ENCODE results near the gene C1orf141.
"Not testable (repeated sequence)": the region's sequence is repeated elsewhere in the genome, so short reads cannot be mapped to it uniquely, and the experiment has no call there.

The C1orf141 gene

DNA sequence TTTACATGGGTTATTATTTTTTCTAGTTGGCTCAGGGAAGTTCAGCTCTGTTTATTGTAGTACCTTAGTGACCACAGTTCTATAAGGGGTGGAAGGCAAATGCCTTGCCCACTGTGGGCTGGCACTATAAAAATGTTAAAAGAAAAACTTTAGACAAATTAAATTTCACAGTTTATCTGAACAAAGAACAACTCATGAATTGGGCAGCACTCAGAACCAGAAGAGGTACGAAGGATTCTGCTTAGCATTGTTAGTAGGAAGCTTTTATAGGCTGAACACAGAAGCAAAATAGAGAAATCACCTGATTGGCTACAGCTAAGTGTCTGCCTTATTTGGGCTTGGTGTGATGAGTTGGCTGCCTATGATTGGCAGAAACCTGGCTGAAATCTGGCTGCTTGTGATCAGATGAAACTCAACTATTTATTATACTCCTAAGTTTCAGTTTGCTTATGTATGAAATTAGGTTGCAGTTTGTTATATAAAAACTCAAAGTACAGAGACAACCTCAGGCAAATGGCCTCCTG is 45.0 kb downstream of the C1orf141 start:
- in situ Hi-C loops (cut with MboI; ENCODE audit: low sequenced_read_pairs), result no loop called here

DNA sequence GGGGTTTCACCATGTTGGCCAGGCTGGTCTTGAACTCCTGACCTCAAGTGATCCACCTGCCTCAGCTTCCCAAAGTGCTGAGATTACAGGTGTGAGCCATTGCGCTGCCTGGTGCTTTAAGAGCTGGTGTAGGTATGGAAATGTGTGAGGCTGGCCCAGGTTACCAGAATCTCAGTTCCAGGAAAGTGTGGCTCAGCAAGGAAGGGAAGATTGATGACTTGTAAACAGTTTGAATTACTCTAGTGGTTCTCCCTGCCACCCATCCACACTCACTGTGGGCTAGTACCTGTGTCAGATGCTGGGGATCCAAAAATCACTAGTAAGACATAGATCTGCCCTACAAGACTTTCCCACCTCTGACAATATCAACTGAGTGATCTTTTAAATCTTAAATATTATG is 46.3 kb downstream of the C1orf141 start:
- in situ Hi-C loops (cut with MboI; ENCODE audit: low sequenced_read_pairs), result no loop called here

DNA sequence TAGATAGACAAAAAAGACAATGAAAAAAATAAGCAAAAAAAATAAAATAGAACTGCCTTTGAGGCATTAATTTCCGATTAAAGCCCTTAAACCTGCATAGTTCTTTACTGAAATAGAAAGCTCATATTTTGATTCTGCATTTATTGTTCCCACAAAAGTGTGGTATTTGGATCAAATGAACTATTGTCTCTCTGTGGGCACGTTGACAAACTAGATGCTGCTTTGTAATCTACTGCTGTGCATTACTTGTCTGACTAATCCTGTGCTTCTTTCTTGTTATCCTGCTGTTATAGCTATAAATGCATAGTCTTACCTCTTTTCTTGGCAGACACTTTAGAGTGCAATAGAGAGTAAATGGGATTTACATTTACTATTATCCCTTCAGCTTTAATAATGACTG is 49.4 kb downstream of the C1orf141 start:
- in situ Hi-C loops (cut with MboI; ENCODE audit: low sequenced_read_pairs), result no loop called here

- in situ Hi-C loops (cut with MboI; ENCODE audit: low sequenced_read_pairs), result no loop called here
These were observed 49.9 kb downstream of the C1orf141 start for GRCh38 chr1:67084765-67085318.

DNA sequence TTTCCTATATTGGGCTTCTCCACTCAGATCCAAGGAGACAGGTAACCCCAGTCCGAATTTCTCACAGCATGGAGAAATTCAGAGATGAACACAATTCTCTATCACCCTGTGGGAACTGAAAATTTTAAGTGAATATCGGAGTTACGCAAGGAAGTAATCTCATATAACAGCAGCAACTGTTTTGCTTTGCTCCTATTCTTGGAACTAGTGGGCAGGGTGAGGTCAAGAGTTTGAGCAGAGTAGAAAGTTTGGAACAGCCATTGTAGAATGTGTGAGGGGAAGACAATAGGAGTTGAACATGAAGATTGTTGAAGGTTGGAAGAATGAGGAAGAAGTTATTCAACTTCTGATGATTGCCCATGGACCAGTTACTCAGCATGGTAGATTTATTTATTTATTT is 56.5 kb downstream of the C1orf141 start:
- in situ Hi-C loops (cut with MboI; ENCODE audit: low sequenced_read_pairs), result no loop called here

GRCh38 chr1:67077593-67077992 is 57.2 kb downstream of the C1orf141 start:
- in situ Hi-C loops (cut with MboI; ENCODE audit: low sequenced_read_pairs), result no loop called here

DNA sequence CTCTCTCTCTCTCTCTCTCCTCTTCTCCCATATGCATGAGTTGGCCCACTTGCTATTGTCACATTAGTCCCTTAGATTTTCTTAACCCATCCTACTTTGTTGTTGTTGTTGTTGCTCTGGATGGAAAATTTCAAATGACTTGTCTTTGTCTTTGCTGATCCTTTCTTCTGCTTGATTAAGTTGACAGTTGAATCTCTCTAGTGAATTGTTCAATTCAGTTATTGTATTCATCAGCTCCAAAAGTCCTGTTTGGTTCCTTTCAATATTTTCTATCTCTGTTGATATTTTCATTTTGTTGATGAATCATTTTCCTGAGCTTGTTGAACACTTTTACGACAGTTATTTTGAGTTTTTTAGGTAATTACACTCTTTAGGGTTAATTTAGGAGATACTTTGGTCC is 62.0 kb downstream of the C1orf141 start:
- in situ Hi-C loops (cut with MboI; ENCODE audit: low sequenced_read_pairs), result no loop called here

GRCh38 chr1:67067655-67068054 is 67.1 kb downstream of the C1orf141 start:
- in situ Hi-C loops (cut with MboI; ENCODE audit: low sequenced_read_pairs), result not testable (repeated sequence)

- in situ Hi-C loops (cut with MboI; ENCODE audit: low sequenced_read_pairs), result no loop called here
These were observed 72.4 kb downstream of the C1orf141 start for GRCh38 chr1:67062412-67062811.

- in situ Hi-C loops (cut with MboI; ENCODE audit: low sequenced_read_pairs), result no loop called here
These were observed 73.5 kb downstream of the C1orf141 start for GRCh38 chr1:67061266-67061665.

DNA sequence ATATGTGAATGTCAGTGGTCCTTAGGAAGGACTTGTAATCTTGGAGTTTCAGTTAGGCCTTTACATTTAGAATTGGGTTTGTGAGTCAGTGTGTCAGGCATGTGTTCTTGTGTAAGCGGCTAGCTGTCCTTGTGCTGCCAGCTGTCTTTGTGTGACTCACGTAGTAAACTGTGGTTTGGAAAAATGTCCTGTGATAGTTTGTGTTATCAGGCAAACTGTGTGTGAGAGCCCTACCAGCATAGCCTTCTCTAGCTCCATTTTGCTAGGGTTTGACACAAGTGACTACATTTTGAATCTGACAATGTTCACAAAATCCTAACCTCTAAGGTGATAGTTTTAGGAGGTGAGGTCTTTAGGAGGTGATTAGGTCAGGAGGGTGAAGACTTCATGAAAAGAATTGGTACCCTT is 74.0 kb downstream of the C1orf141 start:
- in situ Hi-C loops (cut with MboI; ENCODE audit: low sequenced_read_pairs), result no loop called here

DNA sequence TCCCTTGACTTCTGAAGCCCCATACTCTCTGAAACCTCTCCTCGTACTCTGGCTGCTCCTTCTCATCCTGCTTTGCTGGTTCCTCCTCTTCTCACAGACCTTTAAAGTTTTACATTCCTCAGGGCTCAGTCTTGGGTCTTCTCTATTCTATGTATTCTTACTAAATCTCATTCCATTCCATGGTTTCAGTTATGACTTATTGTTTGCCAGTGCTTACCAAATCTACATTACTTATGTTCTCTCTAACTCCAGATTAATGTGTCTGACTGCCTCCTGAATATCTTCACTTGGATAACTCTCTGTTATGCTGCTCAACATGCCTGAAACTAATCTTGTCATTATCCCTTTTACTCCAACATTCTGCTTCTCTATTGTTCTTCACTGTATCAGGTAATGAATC is 75.4 kb downstream of the C1orf141 start:
- in situ Hi-C loops (cut with MboI; ENCODE audit: low sequenced_read_pairs), result no loop called here

DNA sequence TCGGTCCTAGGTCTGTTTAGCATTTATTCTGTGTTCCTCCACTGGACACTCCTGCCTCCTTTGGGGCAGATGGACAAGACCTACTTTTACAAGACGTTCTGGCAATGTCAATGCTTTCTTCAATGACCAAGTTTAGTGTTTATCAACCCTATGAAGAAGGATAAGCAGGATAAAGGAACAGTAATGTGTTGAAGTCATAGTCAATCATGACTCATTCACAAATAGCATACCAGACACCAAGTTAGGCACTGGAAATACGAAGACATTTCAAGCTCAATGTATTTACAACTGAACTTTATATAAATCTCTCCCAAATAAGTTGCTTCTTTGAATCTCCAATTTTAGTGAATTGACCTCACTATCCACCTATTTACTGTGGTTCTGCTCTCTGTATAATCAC is 76.0 kb downstream of the C1orf141 start:
- in situ Hi-C loops (cut with MboI; ENCODE audit: low sequenced_read_pairs), result no loop called here

GRCh38 chr1:67058242-67058641 is 76.5 kb downstream of the C1orf141 start:
- in situ Hi-C loops (cut with MboI; ENCODE audit: low sequenced_read_pairs), result no loop called here

GRCh38 chr1:67053785-67054772 is 80.7 kb downstream of the C1orf141 start, which contains the start of gene SLC35D1:
Gene SLC35D1, minus strand, starts transcription at chr1:67054148. Its CDS starts 135 bp downstream, at chr1:67054013.
- in situ Hi-C loops (cut with MboI; ENCODE audit: low sequenced_read_pairs), result no loop called here

DNA sequence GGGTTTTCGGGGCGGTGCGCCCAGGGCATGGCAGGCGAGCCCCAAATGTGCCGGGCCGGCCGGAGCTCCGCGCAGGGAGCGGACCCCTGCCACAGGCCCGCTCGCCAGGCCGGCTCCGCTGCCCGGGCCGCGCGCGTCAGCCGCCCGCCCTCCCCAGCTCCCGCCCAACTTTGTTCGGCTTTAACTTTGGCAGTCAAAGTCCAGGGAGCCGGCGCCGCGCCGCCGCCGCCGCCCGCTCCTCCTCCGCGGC is 81.3 kb downstream of the C1orf141 start:
- in situ Hi-C loops (cut with MboI; ENCODE audit: low sequenced_read_pairs), result no loop called here

- in situ Hi-C loops (cut with MboI; ENCODE audit: low sequenced_read_pairs), result no loop called here
These were observed 81.8 kb downstream of the C1orf141 start for GRCh38 chr1:67052741-67053534.

DNA sequence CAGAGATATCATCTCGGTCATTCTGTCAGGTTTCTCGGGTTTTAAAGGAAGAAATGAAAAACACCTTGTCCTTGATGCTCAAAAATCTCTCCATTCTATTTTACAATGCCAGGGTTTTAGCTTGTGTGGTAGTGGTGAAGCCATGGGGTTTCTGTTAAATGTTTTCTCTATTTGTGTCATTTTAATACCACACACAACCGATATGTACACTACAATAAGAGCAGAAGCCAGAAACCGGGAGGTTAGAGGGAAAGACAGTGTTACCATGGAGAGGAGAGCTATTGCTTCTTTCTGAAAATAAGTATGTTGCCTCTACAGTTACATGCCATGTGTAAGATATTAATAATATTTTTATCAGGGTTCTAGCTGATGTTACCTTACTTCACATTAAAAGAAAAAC is 83.6 kb downstream of the C1orf141 start:
- in situ Hi-C loops (cut with MboI; ENCODE audit: low sequenced_read_pairs), result no loop called here

DNA sequence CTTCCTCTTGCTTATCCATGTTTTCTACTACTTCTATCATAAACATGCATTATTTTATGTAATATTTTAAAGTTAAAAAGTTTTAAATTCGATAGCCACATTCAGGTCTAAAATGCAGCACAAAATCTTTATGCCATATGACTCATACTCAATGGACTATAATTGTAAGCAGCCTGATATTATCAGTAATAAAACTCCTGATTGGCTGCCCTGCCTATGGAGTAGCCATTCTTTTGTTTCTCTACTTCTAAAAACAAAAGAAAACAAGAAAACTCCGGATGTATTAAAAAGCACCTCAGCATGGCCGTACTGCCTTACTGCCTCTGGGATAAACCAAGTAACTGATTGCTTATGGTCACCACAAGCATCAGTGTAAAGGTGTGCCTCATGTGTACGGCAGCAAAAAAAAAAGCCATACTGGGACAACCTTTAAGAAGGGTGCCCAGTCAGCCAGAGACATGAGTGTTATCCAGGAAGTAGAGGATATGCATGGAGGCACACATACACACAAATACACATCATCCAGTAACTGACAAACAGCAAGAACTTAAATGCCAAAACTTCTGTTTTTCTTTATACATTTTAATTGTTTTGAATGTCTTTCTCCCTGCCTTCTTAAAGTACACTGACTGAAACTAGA is 90.0 kb downstream of the C1orf141 start:
- in situ Hi-C loops (cut with MboI; ENCODE audit: low sequenced_read_pairs), result no loop called here

DNA sequence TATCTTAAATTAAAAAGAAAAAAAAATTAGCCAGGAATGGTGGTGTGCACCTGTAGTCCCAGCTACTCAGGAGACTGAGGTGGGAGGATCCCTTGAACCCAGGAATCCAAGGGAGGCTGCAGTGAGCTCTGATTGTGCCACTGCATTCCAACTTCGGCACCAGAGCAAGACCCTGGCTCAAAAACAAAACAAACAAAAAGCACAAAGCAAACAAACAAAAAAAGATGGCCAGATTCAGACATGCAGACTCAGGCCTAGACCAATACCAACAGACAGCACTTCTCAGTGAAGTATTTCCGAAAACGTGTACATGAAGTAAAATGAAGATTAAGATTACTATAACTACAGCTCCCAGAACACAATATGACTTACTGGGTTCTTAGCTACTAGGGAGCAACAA is 91.4 kb downstream of the C1orf141 start:
- in situ Hi-C loops (cut with MboI; ENCODE audit: low sequenced_read_pairs), result no loop called here
